ENCODE results near the gene TAF5.
"Not testable (repeated sequence)": the region's sequence is repeated elsewhere in the genome, so short reads cannot be mapped to it uniquely, and the experiment has no call there.

Gene TAF5

DNA sequence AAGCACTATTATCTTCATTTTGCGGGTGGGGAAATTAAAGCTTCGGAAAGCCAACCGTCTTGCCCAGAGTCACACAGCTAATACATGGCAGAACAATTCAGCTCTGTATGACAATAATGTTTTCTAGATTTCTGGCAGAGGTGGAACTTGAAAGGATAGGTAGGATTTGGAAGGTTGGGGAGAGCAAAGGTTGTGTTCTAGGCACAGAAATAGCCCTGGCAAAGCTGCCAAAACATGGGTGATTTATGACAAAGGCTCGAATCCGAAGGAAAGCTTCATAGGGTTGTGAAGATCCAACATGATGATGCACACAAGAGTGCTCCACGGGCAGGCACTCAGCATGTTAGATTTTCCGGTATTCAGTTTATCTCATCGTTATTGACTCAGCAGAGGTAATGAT is 47.8 kb downstream of the TAF5 start:
- no peak for DNase-seq

GRCh38 chr10:103416436-103417147 is 48.8 kb downstream of the TAF5 start:
- DNase-seq: no peak

DNA sequence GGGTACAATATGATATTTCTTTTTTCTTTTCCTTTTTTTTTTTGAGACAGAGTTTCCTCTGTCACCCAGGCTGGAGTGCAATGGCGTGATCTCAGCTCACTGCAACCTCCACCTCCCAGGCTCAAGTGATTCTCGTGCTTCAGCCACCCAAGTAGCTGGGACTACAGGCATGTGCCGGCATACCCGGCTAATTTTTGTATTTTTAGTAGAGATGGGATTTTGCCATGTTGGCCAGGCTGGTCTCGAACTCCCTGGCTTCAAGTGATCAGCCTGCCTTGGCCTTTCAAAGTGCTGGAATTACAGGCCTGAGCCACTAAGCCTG is 49.3 kb downstream of the TAF5 start:
- not testable (repeated sequence) for DNase-seq

GRCh38 chr10:103417601-103418000 is 49.8 kb downstream of the TAF5 start:
- no peak for DNase-seq

GRCh38 chr10:103419101-103419500 is 51.3 kb downstream of the TAF5 start:
- no peak for DNase-seq

GRCh38 chr10:103423748-103424147 is 56.0 kb downstream of the TAF5 start:
- no peak for DNase-seq

DNA sequence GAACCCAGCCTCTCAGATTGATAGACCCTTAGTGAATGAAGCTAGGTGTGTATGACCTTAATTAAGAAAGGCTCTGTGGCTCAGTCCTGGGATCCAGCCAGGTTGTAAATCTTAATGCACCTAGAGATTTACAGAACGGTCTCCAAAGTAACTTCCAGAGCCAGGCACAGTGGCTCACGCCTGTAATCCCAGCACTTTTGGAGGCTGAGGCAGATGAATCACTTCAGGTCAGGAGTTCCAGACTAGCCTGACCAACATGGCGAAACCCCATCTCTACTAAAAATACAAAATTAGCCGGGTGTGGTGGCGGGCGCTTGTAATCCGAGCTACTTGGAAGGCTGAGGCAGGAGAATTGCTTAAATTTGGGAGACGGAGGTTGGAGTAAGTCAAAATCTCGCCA is 60.1 kb downstream of the TAF5 start:
- DNase-seq: no peak

DNA sequence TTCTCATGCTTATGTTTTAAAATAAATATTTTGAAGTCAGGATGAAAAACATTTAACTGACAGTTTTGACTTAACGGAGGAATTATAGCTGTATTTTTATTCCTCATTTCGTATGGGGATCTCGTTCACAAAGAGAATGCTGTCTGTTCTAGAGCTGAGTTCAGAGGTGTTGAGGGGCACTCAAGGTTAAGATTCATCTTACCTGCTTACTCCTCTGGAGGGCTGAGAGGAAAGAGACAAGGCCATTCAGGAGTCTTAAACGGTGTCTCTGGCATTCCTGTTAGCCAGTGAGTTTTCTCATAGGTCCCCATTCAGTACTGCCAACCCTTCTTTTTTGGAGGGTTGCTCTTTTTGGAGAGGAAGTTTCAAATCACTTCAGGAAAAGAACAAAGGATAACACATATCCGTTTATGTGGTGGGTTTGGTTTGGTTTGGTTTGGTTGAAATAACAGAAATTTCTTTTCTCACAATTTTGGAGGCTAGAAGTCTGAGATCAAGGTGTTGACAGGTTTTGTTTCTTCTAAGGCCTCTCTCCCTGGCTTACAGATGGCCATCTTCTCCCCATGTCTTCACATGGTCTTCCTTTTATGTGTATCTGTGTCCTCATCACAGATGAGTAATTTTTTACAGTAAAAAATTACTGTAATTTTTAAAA is 61.3 kb downstream of the TAF5 start:
- no peak for DNase-seq

DNA sequence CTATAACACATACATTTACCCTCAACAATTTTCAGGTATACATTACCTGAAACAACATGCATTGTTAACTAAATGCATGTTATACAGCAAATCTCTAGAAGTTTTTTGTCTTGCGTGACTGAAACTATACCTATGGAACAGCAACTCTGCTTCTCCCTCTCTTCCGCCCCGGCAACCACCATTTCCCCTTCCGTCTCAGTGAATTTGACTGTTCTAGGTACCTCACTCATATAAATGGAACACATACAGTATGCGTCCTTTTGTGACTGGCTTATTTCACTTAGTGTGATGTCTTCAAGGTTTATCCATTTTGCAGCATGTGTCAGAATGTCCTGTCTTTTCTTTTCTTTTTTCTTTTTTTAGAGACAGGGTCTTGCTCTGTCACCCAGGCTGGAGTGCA is 61.9 kb downstream of the TAF5 start:
- no peak for DNase-seq

DNA sequence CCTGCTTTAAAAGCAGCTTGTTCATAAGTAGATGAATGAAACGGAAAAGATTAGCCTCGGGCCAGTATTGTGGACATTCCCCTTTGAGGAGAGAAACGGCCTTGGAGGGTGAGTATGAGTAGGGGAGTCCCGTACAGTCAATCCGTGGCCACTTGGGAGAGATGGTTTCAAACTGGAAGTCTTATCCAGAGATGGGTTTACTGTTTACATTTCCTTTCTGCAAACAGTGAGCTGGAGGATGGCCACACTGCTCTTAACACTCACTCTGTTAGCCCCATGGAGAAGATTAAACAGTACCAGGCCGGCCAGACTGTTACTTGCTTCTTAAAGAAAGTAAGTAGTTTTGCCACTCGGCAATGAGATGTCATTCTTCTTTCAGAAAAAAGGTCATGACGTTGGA is 64.1 kb downstream of the TAF5 start:
- DNase-seq: no peak

- no peak for DNase-seq
These were observed 66.1 kb downstream of the TAF5 start for GRCh38 chr10:103433858-103434257.

All from activated gamma-delta T cell (primary cell).